Body of pancreas (tissue), 4 donors: ENCODE measurements around the gene PIP4K2C.

Experiments
- POLR2A ChIP-seq, 3 donors: fragments of 450-650 bp; IDR thresholded peaks; one replicate each; pipeline ENCODE4 v1.6.1; 2016; ENCODE audit warnings: antibody characterized with exemption in 3 of 3, mild to moderate bottlenecking in 2 of 3
- TF ChIP-seq, protein P1 (sequence below), 7 experiments: fragments of 450-650 bp in 4 of 7; fragments of 200-600 bp in 3 of 7; sonication (generic) in 3 of 7; IDR thresholded peaks; one replicate each; pipeline ENCODE4 v1.5.1; 2016 to 2019; ENCODE audit warnings: antibody characterized with exemption in 7 of 7

DNA sequence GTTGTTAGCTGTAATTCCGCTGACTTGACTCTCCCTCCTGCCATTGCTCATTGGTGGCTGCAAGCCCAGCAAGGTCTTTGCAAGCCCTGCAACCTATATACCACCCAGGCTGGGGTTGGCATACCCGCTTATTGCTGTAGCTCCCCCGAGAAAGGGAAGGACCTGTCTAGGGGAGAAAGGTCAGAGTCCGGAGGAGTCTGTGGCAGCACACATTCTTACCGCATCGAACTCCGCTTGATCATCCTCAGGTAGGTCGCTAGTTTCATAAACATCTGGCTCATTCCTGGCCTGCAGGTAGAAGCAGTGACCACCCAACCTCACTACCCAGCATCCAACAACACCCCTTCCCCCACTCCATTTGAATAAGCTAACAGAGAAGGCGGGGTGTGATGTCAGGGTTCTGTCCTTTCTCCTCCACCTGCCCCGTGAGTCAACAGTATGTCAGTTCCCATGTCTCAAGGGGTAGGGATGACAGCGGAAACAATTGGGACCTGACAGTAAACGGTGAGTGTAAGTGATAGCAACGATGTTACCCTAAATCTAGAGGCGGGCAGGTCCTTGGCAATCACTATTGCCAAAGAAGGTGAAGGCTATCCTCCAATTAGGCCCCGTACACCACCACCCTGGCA, 45.1 kb upstream of the PIP4K2C start:
- TF ChIP-seq, protein P1, sequence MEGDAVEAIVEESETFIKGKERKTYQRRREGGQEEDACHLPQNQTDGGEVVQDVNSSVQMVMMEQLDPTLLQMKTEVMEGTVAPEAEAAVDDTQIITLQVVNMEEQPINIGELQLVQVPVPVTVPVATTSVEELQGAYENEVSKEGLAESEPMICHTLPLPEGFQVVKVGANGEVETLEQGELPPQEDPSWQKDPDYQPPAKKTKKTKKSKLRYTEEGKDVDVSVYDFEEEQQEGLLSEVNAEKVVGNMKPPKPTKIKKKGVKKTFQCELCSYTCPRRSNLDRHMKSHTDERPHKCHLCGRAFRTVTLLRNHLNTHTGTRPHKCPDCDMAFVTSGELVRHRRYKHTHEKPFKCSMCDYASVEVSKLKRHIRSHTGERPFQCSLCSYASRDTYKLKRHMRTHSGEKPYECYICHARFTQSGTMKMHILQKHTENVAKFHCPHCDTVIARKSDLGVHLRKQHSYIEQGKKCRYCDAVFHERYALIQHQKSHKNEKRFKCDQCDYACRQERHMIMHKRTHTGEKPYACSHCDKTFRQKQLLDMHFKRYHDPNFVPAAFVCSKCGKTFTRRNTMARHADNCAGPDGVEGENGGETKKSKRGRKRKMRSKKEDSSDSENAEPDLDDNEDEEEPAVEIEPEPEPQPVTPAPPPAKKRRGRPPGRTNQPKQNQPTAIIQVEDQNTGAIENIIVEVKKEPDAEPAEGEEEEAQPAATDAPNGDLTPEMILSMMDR (IDR thresholded peaks at IDR 0.05) = no peak
- no peak for TF ChIP-seq POLR2A (IDR thresholded peaks at IDR 0.05)
